CD4-positive, alpha-beta T cell (primary cell): ENCODE measurements around the gene HSDL1. TPM values are rescaled to one million over a fixed set of nuclear protein-coding genes. Genes with fewer than 3 reads are reported as not detected.

ENCODE experiments used
- ATAC-seq: fragments of 200-7000 bp; cut with Tn5 transposase; one replicate; pipeline ENCODE4 v1.10.0; 2022; ENCODE audit warnings: mild to moderate bottlenecking; ENCODE audit not compliant: poor library complexity
- CTCF ChIA-PET: fragments of 350-600 bp; sonication (Branson Sonifier 250); formaldehyde crosslinking; loops from one replicate; lab custom pipeline; 2021; ENCODE audit warnings: antibody characterized with exemption, inconsistent platforms; lab: Charles Lee
- POLR2A ChIA-PET: fragments of 350-600 bp; sonication (Branson Sonifier 250); formaldehyde crosslinking; loops from one replicate; lab custom pipeline; 2021; ENCODE audit warnings: antibody characterized with exemption, inconsistent platforms; lab: Charles Lee
- DNase-seq, 14 experiments: peaks; one replicate each; pipeline ENCODE4 v3.0.0-alpha.2; 2013 to 2020; ENCODE audit warnings: mixed read lengths in 2 of 14
- H3K27ac ChIP-seq, 2 donors: one replicate each; pipeline versions ENCODE4 v1.5.1 to v1.7.0; 2013; ENCODE audit warnings: low read length in 2 of 2, low read depth in 1 of 2, mild to moderate bottlenecking in 1 of 2
- H3K27me3 ChIP-seq, 2 experiments: 1 replicate in 1 of 2; 2 replicates in 1 of 2; pipeline versions ENCODE4 v1.6.1 to v1.7.0; 2013; ENCODE audit warnings: low read length in 2 of 2, control low read depth in 1 of 2, mild to moderate bottlenecking in 1 of 2, moderate library complexity in 1 of 2; ENCODE audit not compliant: insufficient read depth in 2 of 2, control insufficient read depth in 1 of 2
- H3K36me3 ChIP-seq: one replicate; pipeline ENCODE4 v1.6.1; 2013; ENCODE audit warnings: low read length, control low read depth; ENCODE audit not compliant: insufficient read depth
- H3K4me1 ChIP-seq: one replicate; pipeline ENCODE4 v1.6.1; 2013; ENCODE audit warnings: low read length, control low read depth; ENCODE audit not compliant: insufficient read depth
- H3K4me3 ChIP-seq: one replicate; pipeline ENCODE4 v1.5.1; 2013; ENCODE audit warnings: mild to moderate bottlenecking, low read length, moderate library complexity
- H3K9me3 ChIP-seq, 2 experiments: 1 replicate in 1 of 2; 2 replicates in 1 of 2; pipeline versions ENCODE4 v1.6.1 to v1.7.0; 2013; ENCODE audit warnings: low read length in 2 of 2, mild to moderate bottlenecking in 2 of 2, control low read depth in 1 of 2, moderate library complexity in 1 of 2; ENCODE audit not compliant: control insufficient read depth in 1 of 2, insufficient read depth in 1 of 2
- H3K27ac Mint-ChIP-seq: one replicate; pipeline ENCODE4 v1.8.0; 2020; ENCODE audit warnings: mixed read lengths
- H3K27me3 Mint-ChIP-seq: one replicate; pipeline ENCODE4 v1.8.0; 2021; ENCODE audit warnings: mixed read lengths
- H3K36me3 Mint-ChIP-seq: one replicate; pipeline ENCODE4 v1.8.0; 2021; ENCODE audit warnings: low read depth, mixed read lengths
- H3K4me1 Mint-ChIP-seq: one replicate; pipeline ENCODE4 v1.8.0; 2021; ENCODE audit warnings: low read depth, mixed read lengths
- H3K4me3 Mint-ChIP-seq: one replicate; pipeline ENCODE4 v1.8.0; 2020; ENCODE audit warnings: mild to moderate bottlenecking, mixed read lengths
- H3K9me3 Mint-ChIP-seq: one replicate; pipeline ENCODE4 v1.8.0; 2020; ENCODE audit warnings: mixed read lengths
- intact Hi-C, 2 experiments: fragments of 100-400 bp; cut with DNase I in 1 of 2; cut with micrococcal nuclease in 1 of 2; formaldehyde crosslinking; loops; one replicate each; pipeline versions ENCODE4 v1.15.1 to v1.9.0; 2023 to 2025; cut with DNase I, micrococcal nuclease
- total RNA-seq, 174 experiments: library from RNA in 2 of 174; stranded (reverse) in 2 of 174; gene quantifications; one replicate each; pipeline ENCODE4 v1.2.3 and lab custom pipeline; 2021 to 2026
- TF ChIP-seq, protein P1 (sequence below): fragments of 200-600 bp; IDR thresholded peaks from one replicate; pipeline ENCODE4 v1.8.0; 2022; ENCODE audit warnings: antibody characterized with exemption, mild to moderate bottlenecking

HSDL1 gene
- total RNA-seq, 2 experiments from 2014 or later = 9.4 to 12.1 TPM

DNA sequence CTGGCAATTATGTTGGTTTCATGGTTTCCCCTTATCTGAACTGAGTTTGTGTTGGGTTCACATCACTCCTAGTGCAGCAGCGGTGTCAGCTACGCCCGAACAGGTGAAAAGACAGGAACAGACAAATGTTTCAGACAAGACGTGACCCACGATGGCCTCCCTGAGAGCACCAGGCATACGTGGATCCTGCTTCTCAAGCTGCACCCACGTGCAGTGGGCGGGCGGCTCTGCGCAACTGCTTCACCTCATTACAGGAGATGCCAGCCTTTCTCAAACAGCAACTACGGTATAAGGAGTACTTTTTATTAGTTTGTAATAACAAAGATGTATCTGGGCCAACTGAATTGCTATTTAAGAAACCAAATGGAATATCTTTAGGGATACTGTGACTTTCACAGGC, 69.6 kb downstream of the HSDL1 start:
- H3K9me3 Mint-ChIP-seq = no peaks in the 10 kb centered on the region
- intact Hi-C loops = no loop called here
- H3K9me3 ChIP-seq = no peaks in the 10 kb centered on the region
- H3K36me3 ChIP-seq = peaks cover 69% of the 10 kb centered on the region
- peaks cover 91% of the 10 kb centered on the region for H3K36me3 Mint-ChIP-seq
- no peak overlapping the region for H3K4me3 ChIP-seq
- H3K27me3 Mint-ChIP-seq = no peaks in the 10 kb centered on the region
- no peak for ATAC-seq
- no peak overlapping the region for H3K27ac ChIP-seq
- H3K27ac Mint-ChIP-seq = no peak overlapping the region
- H3K4me1 Mint-ChIP-seq = peaks cover 15% of the 10 kb centered on the region
- CTCF ChIA-PET = no interaction called here
- H3K4me1 ChIP-seq = no peaks in the 10 kb centered on the region
- TF ChIP-seq, protein P1, sequence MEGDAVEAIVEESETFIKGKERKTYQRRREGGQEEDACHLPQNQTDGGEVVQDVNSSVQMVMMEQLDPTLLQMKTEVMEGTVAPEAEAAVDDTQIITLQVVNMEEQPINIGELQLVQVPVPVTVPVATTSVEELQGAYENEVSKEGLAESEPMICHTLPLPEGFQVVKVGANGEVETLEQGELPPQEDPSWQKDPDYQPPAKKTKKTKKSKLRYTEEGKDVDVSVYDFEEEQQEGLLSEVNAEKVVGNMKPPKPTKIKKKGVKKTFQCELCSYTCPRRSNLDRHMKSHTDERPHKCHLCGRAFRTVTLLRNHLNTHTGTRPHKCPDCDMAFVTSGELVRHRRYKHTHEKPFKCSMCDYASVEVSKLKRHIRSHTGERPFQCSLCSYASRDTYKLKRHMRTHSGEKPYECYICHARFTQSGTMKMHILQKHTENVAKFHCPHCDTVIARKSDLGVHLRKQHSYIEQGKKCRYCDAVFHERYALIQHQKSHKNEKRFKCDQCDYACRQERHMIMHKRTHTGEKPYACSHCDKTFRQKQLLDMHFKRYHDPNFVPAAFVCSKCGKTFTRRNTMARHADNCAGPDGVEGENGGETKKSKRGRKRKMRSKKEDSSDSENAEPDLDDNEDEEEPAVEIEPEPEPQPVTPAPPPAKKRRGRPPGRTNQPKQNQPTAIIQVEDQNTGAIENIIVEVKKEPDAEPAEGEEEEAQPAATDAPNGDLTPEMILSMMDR = no peak
- H3K27me3 ChIP-seq = no peaks in the 10 kb centered on the region
- no peak overlapping the region for H3K4me3 Mint-ChIP-seq
- POLR2A ChIA-PET = no interaction called here
- no peak for DNase-seq

DNA sequence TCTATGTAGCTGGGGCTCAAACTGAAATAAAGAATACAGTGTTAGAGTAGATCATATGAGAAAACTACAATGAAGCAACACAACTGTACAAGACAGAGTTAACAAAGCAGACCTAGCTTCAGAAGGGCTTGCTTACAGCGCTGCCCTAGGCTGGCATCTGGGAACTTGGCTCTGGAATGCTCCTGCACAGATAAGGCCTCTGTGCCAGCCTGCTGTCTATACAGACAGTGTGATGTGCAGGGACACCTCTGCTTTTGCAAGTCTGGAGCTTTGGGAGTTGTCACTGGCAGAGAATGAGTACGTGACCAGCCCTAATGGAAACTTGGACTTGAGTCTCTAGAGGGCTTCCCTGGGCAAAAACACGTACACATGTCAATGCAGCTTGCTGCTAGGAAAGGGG, 70.3 kb downstream of the HSDL1 start:
- Mint-ChIP-seq H3K4me1 (peaks cover 10% of the 10 kb centered on the region), H3K4me3 (no peak overlapping the region), H3K27ac (no peak overlapping the region), H3K27me3 (no peaks in the 10 kb centered on the region), H3K9me3 (no peaks in the 10 kb centered on the region), H3K36me3 (peaks cover 91% of the 10 kb centered on the region)
- ChIA-PET CTCF (no interaction called here), POLR2A (no interaction called here)
- Histone ChIP-seq H3K9me3 (no peaks in the 10 kb centered on the region), H3K27ac (no peak overlapping the region), H3K36me3 (peaks cover 69% of the 10 kb centered on the region), H3K4me3 (no peak overlapping the region), H3K27me3 (no peaks in the 10 kb centered on the region), H3K4me1 (no peaks in the 10 kb centered on the region)
- TF ChIP-seq, protein P1 = no peak
- ATAC-seq (no peak), DNase-seq (no peak)
- intact Hi-C loops = no loop called here

Other genes with a start within 250 kb of the HSDL1 start
- 1 to 10 TPM; 4.7 to 5.3 TPM for gene MLYCD, start 246.1 kb downstream of the HSDL1 start, total RNA-seq
- gene OSGIN1, start 191.9 kb downstream of the HSDL1 start, total RNA-seq = 1 to 10 TPM; 2.1 to 2.6 TPM
- not detected for gene NECAB2, start 176.9 kb downstream of the HSDL1 start, total RNA-seq
- not detected for gene SLC38A8, start 102.4 kb downstream of the HSDL1 start, total RNA-seq
- gene MBTPS1, start 28.2 kb downstream of the HSDL1 start, total RNA-seq = 100 to 1,000 TPM; 121 to 122 TPM
- not detected for gene DNAAF1, start 131 bp upstream of the HSDL1 start, total RNA-seq
- 10 to 100 TPM; 75.6 to 82.1 TPM for gene TAF1C, start 41.9 kb upstream of the HSDL1 start, total RNA-seq
- gene ADAD2, start 46.0 kb upstream of the HSDL1 start, total RNA-seq = under 1 TPM in 1 of 2 experiments, not detected in 1; 0.59 TPM
- gene KCNG4, start 94.8 kb upstream of the HSDL1 start, total RNA-seq = not detected
- gene WFDC1, start 149.7 kb upstream of the HSDL1 start, total RNA-seq = not detected
- not detected for gene ATP2C2, start 223.4 kb upstream of the HSDL1 start, total RNA-seq